HG03095 (cell line): ENCODE data around the gene XKR7.

Source experiments
- ATAC-seq: cut with Tn5 transposase; IDR thresholded peaks from one replicate; pipeline ENCODE4 v1.9.1; 2021; ENCODE audit warnings: moderate library complexity; ENCODE audit not compliant: unreplicated experiment

The XKR7 gene

GRCh38 chr20:32036716-32037485, 69.0 kb downstream of the XKR7 start:
- ATAC-seq = no peak

GRCh38 chr20:32037929-32038328, 70.0 kb downstream of the XKR7 start:
- no peak for ATAC-seq

- peak; percentile 63 for ATAC-seq
Observed at GRCh38 chr20:32040142-32040953, 72.4 kb downstream of the XKR7 start.

- no peak for ATAC-seq
Observed at GRCh38 chr20:32045999-32046398, 78.0 kb downstream of the XKR7 start.

- no peak for ATAC-seq
Observed at GRCh38 chr20:32050324-32050841, 82.4 kb downstream of the XKR7 start.

GRCh38 chr20:32050851-32051556, 83.1 kb downstream of the XKR7 start:
- no peak for ATAC-seq

GRCh38 chr20:32051720-32052089, 83.8 kb downstream of the XKR7 start:
- no peak for ATAC-seq

GRCh38 chr20:32052090-32052777, 84.3 kb downstream of the XKR7 start, which contains the start of gene HCK:
HCK (plus strand) TSS chr20:32052242.
- no peak for ATAC-seq

GRCh38 chr20:32052778-32053362, 84.9 kb downstream of the XKR7 start:
- no peak for ATAC-seq
